Amniotic stem cell (primary cell): ENCODE results near the gene PPP2R2C.

Experiments used
- DNase-seq: peaks from one replicate; lab custom pipeline; 2025; lab: John Stamatoyannopoulos, UW

Gene PPP2R2C

GRCh38 chr4:6342530-6343293, 129.7 kb downstream of the PPP2R2C start:
- DNase-seq = no peak

GRCh38 chr4:6341696-6342095, 130.7 kb downstream of the PPP2R2C start:
- DNase-seq = no peak

- no peak for DNase-seq
Observed at GRCh38 chr4:6340446-6341015, 131.9 kb downstream of the PPP2R2C start.

- DNase-seq = no peak
Observed at GRCh38 chr4:6339818-6340445, 132.5 kb downstream of the PPP2R2C start.

- DNase-seq = no peak
Observed at GRCh38 chr4:6338951-6339817, 133.2 kb downstream of the PPP2R2C start.

GRCh38 chr4:6338175-6338950, 134.1 kb downstream of the PPP2R2C start:
- DNase-seq = no peak

- no peak for DNase-seq
Observed at GRCh38 chr4:6337331-6337935, 135.0 kb downstream of the PPP2R2C start.

- DNase-seq = no peak
Observed at GRCh38 chr4:6336166-6336565, 136.2 kb downstream of the PPP2R2C start.

GRCh38 chr4:6335040-6335590, 137.3 kb downstream of the PPP2R2C start:
- DNase-seq = no peak

GRCh38 chr4:6334203-6334887, 138.1 kb downstream of the PPP2R2C start:
- no peak for DNase-seq

- DNase-seq = no peak
Observed at GRCh38 chr4:6333301-6334202, 138.9 kb downstream of the PPP2R2C start.

- DNase-seq = no peak
Observed at GRCh38 chr4:6332669-6333050, 139.8 kb downstream of the PPP2R2C start.

GRCh38 chr4:6332042-6332668, 140.3 kb downstream of the PPP2R2C start:
- no peak for DNase-seq

- no peak for DNase-seq
Observed at GRCh38 chr4:6331468-6331867, 140.9 kb downstream of the PPP2R2C start.

GRCh38 chr4:6331018-6331417, 141.4 kb downstream of the PPP2R2C start:
- DNase-seq = no peak

GRCh38 chr4:6330384-6330767, 142.0 kb downstream of the PPP2R2C start:
- no peak for DNase-seq

- no peak for DNase-seq
Observed at GRCh38 chr4:6329478-6330383, 142.7 kb downstream of the PPP2R2C start.

- DNase-seq = no peak
Observed at GRCh38 chr4:6328526-6328925, 143.9 kb downstream of the PPP2R2C start.
